ENCODE data around the gene SULT1C4.

GRCh38 chr2:108377401-108377800, 353 bp upstream of the SULT1C4 start:
- TF ChIP-seq YY1 (IDR thresholded peaks at IDR 0.05; ENCODE audit: low read depth) (no peak), MXI1 (IDR thresholded peaks at IDR 0.05; ENCODE audit: low read depth, low read length) (no peak), FOXM1 (IDR thresholded peaks at IDR 0.05; ENCODE audit: low read depth) (no peak), CTCF (IDR thresholded peaks at IDR 0.05) (no peak), POLR2AphosphoS5 (IDR thresholded peaks at IDR 0.05; ENCODE audit: low read depth, low read length) (no peak), GATA2 (CRISPR knock-in tag; IDR thresholded peaks at IDR 0.05) (no peak), ELF1 (IDR thresholded peaks at IDR 0.05) (no peak), USF1 (IDR thresholded peaks at IDR 0.05; ENCODE audit: borderline replicate concordance, low read depth) (no peak), USF2 (IDR thresholded peaks at IDR 0.05; ENCODE audit: borderline replicate concordance, low read depth, low read length) (no peak), TAF1 (IDR thresholded peaks at IDR 0.05; ENCODE audit: borderline replicate concordance, low read depth, low read length) (no peak), EP300 (IDR thresholded peaks at IDR 0.05; ENCODE audit: borderline replicate concordance in 1 of 2, low read depth in 1 of 2, low read length in 1 of 2) (peak in 1 of 2 experiments; percentile 48; a peak in 1 of 4 replicates)
- TF ChIP-seq, protein P1, sequence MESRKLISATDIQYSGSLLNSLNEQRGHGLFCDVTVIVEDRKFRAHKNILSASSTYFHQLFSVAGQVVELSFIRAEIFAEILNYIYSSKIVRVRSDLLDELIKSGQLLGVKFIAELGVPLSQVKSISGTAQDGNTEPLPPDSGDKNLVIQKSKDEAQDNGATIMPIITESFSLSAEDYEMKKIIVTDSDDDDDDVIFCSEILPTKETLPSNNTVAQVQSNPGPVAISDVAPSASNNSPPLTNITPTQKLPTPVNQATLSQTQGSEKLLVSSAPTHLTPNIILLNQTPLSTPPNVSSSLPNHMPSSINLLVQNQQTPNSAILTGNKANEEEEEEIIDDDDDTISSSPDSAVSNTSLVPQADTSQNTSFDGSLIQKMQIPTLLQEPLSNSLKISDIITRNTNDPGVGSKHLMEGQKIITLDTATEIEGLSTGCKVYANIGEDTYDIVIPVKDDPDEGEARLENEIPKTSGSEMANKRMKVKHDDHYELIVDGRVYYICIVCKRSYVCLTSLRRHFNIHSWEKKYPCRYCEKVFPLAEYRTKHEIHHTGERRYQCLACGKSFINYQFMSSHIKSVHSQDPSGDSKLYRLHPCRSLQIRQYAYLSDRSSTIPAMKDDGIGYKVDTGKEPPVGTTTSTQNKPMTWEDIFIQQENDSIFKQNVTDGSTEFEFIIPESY (IDR thresholded peaks at IDR 0.05; ENCODE audit: borderline replicate concordance, low read depth) = no peak
